Fibroblast of the aortic adventitia (primary cell): Measurements from ENCODE around the gene RASAL2. TPM values are rescaled to one million over a fixed set of nuclear protein-coding genes. Genes with fewer than 3 reads are reported as not detected.

Experiments
- DNase-seq: peaks from one replicate; pipeline ENCODE4 v3.0.0-alpha.2; 2010; ENCODE audit warnings: low read depth
- H3K4me3 ChIP-seq: 2 replicates; pipeline ENCODE4 v1.5.1; 2011; ENCODE audit warnings: low read depth, mild to moderate bottlenecking, control low read depth, low read length, moderate library complexity
- small RNA-seq: library from RNA; depleted of rRNA; stranded (forward); fragments of <200 nt; gene quantifications from one replicate; pipeline ENCODE3, GENCODE V24; 2012
- total RNA-seq: library from RNA; depleted of rRNA; stranded (reverse); fragments of >200 nt; gene quantifications from 2 replicates; pipeline ENCODE4 v1.2.3, GENCODE V29; 2012; ENCODE audit warnings: low replicate concordance
- TF ChIP-seq, protein P1 (sequence below): IDR thresholded peaks from 2 replicates; pipeline ENCODE4 v1.5.1; 2011; ENCODE audit warnings: mild to moderate bottlenecking, low read length, control low read depth, inconsistent platforms; ENCODE audit not compliant: insufficient read depth

RASAL2 gene
- total RNA-seq, 1 donor, result 30.5 TPM

DNA sequence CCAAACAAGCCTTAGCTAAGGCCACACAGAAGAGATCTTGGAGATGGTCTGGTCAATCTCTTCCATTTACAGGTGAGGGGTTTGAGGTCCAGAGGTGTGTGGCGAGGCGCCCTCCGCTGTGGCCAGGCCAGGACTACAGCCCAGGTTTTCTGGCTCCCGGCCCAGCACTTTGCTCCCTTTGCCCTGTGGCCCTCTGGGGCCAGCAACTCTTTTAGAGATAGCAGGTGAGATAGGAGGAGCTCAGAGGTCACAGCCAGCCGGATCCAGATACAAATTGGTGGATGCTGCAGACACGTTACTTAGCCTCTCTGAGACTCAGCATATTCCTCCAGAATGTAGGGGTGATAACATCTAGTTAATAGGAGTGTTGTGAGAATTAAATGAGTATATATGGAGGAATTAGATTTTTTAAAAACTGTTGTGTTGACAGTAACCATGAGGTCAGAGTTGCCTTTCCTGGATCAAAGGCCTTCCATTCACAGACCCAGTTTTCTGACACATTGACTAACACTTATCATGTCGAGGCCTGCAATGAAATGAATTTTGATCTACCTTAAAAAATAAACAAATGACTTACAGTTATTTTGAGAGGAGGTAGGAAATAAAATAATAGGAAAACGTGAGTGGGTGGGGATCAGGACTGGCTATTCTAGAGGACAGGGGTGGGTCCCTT, 435.6 kb downstream of the RASAL2 start:
- no peak for DNase-seq
- no peak overlapping the region for H3K4me3 ChIP-seq
- TF ChIP-seq, protein P1, sequence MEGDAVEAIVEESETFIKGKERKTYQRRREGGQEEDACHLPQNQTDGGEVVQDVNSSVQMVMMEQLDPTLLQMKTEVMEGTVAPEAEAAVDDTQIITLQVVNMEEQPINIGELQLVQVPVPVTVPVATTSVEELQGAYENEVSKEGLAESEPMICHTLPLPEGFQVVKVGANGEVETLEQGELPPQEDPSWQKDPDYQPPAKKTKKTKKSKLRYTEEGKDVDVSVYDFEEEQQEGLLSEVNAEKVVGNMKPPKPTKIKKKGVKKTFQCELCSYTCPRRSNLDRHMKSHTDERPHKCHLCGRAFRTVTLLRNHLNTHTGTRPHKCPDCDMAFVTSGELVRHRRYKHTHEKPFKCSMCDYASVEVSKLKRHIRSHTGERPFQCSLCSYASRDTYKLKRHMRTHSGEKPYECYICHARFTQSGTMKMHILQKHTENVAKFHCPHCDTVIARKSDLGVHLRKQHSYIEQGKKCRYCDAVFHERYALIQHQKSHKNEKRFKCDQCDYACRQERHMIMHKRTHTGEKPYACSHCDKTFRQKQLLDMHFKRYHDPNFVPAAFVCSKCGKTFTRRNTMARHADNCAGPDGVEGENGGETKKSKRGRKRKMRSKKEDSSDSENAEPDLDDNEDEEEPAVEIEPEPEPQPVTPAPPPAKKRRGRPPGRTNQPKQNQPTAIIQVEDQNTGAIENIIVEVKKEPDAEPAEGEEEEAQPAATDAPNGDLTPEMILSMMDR, result no peak

DNA sequence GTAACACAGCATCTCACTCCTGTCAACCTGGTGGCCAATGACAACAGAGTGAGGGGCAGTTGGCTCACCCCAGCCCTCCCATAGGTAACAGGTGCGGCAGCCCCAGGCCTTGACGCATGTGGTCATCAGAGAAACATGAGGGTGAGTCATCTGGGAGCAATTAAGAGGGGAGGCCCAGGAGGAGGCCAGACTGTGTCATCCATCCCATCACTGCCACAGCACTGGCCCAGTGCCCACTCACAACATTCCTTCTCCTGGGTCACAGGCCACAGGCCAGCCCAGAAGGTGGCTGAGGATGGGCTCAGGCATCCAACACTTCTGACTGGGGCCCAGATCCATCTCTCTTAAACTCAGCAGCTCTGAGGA, 436.1 kb downstream of the RASAL2 start:
- DNase-seq, result peak; percentile 44
- H3K4me3 ChIP-seq, result no peak overlapping the region
- TF ChIP-seq, protein P1, result no peak

DNA sequence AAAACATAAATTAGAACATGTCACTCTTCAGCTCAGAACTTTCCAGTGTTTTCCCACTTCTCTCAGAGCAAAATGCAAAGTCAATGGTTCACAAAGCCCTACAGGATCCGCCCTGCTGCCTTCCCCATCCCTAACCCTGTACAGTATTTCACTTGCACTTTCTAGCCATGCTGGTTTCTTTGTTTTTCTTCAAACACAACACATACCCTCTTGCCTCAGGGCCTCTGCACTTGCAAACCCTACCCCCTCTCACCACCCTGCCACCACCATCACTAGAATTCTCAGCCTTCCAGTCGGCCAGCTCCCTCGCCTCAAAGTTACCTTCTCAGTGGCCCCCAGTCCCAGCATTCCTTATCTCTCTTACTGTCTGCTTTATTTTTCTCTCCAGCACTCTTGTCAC, 436.6 kb downstream of the RASAL2 start:
- DNase-seq, result no peak
- H3K4me3 ChIP-seq, result no peak overlapping the region
- TF ChIP-seq, protein P1, result no peak

DNA sequence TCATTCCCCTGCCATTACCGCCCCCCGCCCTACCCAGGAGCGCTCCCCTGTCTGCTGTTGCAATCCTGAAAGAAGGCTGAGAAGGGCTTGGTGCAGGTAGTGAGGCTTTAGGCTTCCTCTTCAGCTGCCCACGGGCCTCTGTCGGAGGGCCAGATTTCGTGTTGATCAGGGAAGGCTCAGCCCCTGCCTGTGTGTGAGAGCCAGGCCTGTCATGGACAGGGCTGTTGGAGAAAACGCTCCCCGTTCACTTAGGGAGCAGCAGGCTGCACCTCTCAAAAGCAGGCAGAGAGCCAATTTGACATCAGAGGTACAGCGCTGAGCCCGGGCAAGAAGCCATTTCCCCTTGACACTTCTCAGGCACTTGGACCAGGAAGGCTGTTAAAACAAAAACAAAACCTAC, 438.0 kb downstream of the RASAL2 start:
- no peak overlapping the region for H3K4me3 ChIP-seq
- TF ChIP-seq, protein P1, result no peak
- DNase-seq, result no peak

DNA sequence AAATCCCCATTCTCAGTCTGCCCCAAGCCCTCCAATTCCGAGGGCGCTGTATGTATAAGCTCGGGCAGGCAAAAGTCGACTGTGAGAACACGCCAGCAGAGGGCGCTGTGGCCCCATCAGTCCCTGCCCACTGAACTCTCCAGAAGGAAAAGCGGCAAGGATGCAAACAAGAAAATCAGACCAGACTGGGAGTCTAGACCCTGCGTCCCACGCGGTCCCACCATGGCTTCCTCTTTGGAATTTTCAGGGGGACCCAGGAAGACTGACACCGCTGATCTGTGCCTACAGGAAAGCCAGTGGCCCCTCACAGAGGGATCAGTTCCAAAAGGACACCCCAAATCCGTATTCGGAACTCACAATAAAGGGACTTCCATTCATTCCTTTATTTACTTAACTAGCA, 438.5 kb downstream of the RASAL2 start:
- TF ChIP-seq, protein P1, result peak; percentile 88
- H3K4me3 ChIP-seq, result no peak overlapping the region
- DNase-seq, result peak; percentile 85

DNA sequence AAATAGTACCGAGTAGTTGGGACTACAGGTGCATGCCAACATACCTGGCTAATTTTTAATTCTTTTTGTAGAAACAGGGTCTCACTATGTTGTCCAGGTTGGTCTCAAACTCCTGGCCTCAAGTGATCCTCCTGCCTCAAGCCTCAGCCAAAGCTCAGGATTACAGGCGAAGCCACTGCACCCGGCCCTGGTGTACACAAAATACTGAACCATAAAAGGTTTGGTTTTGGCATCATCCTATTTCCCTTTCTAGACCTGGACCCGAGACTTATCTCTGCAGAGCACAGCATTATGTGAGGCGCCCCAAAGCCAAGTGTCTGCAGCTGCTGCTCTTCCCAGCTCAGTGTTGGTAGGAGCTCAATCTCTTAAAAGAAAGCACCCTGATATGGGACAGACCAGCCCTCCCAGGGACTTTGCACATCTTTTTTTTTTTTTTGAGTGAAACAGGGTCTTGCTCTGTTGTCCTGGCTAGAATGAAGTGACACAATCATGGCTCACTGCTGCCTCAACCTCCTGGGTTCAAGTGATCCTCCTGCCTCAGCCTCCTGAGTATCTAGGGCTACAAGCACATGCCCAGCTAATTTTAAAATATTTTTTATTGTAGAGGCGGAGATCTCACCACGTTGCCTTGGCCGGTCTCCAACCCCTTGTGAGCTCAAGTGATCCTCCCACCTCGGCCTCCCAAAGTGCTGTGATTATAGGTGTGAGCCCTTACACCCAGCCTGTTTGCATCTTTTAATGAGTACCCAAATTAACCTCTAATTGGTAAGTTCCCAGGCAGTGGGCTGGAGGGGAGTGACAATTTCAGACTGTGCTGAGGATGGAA, 439.4 kb downstream of the RASAL2 start:
- no peak for DNase-seq
- no peak overlapping the region for H3K4me3 ChIP-seq
- TF ChIP-seq, protein P1, result no peak

Small RNA genes within 50 kb of the gene (small RNA-seq; reads per million reads assigned to genes)
- gene RF00017, result not detected

Other genes starting within 250 kb of the RASAL2 start
- 1.6 and 4.8 TPM in 2 replicates for gene SEC16B, start 124.0 kb upstream of the RASAL2 start, total RNA-seq